HG03103 (cell line): Measurements from ENCODE around the gene TMEM179.

Experiments used
- ATAC-seq: cut with Tn5 transposase; IDR thresholded peaks from one replicate; pipeline ENCODE4 v1.9.1; 2021; ENCODE audit warnings: low read depth; ENCODE audit not compliant: unreplicated experiment

The TMEM179 gene

DNA sequence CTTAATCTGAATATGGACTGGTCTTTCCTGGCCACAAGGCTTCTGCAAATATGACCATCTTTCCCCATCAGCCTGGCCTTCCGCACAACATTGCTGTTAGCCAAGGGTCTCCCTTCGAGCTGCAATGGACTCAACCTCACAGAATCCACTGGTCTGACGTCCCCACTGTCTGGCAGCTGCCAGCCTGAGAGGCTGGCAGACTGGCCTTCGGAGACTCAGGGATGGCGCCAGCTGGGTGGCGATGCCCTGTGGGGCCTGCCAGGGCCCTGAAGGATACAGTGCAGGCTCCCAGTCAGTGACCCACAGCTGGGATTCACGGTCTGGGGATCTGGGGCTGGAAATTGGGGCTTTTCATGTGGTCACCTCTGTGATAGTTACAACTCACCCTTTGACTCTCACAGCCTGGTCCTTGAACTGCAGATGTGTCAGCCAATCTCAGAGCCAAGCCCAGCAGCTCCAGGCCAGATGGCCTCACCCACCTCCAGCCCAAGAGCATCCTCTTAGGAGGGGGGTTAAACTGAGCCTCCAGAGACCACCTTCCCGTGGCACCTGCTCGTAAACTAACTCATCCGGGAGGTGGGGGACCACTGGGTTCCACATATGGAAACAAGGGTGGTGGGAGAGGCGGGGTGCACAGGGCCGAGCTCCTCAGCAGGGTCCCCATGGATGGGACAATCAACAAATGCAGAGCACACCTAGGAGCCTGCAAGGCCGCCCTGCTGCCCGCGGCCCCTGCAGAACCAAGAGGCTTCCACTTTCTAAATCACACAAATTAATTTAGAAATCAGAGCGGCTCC, 46.1 kb downstream of the TMEM179 start:
- ATAC-seq, result no peak

GRCh38 chr14:104557766-104558165, 46.8 kb downstream of the TMEM179 start:
- no peak for ATAC-seq

DNA sequence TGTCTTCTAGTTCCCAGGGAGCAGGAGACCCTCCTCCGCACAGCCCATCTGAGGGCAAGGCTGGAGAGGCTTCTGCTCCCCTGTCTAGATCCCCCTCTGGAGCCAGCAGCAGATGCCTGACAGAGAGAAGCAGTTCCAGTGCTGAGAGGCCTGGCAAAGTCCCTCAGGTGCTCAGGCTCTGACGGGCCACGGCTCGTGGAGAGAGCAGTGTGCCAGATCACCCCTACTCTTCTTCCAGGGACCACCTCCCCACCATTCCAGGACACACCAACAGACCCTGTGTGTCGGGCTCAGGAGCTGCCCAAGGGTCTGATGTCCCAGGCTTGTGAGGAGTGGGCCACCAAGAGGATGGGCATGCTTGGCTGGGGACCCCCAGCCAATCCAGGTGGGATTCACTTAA, 47.5 kb downstream of the TMEM179 start:
- ATAC-seq, result no peak

DNA sequence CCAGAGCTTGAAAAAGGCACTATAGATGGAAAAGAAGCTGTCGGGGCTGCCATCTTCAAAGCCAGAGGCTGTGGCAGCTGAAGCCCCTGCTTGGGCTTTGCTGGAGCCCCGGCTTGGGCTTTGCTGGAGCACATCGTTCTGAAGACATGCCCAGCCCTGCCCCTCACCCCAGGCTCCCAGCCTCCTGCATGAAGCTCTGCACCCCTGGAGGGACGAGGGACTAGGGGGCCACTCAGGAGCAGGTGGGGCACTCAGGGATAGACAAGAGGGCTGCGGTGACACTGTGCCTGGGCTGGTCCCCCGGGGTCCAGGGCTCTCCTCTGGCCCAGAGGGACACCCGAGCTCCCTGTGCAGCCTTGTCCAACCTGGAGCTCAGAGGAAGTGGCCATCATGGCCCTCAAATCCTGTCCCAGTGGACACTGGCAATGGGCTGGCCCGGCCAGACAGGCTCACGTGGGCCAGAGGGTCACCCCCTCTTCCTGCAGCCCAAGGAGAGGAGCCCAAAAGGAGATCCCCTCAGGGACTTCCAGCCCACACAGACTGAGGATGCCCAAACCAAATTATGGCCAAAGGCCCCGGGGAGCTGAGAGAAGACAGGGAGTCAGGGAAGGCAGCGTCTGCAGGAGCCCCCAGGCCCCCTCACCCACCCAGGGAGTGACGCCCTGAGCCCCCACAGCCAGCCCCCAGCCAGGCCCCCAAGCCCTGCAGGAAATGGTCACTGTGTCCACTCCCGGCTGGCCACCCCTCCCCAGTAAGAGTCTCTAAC, 48.1 kb downstream of the TMEM179 start:
- ATAC-seq, result no peak

GRCh38 chr14:104555430-104556255, 48.9 kb downstream of the TMEM179 start:
- no peak for ATAC-seq

GRCh38 chr14:104554608-104555429, 49.8 kb downstream of the TMEM179 start:
- no peak for ATAC-seq

GRCh38 chr14:104554088-104554607, 50.4 kb downstream of the TMEM179 start:
- ATAC-seq, result no peak

GRCh38 chr14:104553166-104554087, 51.1 kb downstream of the TMEM179 start:
- ATAC-seq, result no peak

DNA sequence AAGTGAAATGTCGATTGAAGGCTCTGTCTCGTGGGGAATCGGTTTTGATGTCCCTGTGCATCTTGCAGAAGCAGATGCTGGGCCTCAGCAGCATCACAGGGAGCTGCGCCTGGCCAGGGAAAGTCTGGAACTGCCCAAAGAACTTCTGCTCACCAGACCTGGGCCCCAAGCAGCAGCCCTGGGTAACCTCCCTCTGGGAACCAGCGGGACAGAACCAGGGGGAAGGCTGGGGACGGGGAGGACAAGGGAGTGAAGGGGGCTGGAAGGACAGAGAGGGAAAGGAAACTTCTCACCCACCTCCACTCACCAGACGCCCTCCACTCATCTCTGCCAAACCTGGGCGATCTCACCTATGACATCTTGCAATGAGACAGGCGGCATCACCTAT, 51.8 kb downstream of the TMEM179 start:
- ATAC-seq, result no peak

GRCh38 chr14:104551851-104552737, 52.5 kb downstream of the TMEM179 start:
- no peak for ATAC-seq

GRCh38 chr14:104550861-104551728, 53.5 kb downstream of the TMEM179 start:
- no peak for ATAC-seq

DNA sequence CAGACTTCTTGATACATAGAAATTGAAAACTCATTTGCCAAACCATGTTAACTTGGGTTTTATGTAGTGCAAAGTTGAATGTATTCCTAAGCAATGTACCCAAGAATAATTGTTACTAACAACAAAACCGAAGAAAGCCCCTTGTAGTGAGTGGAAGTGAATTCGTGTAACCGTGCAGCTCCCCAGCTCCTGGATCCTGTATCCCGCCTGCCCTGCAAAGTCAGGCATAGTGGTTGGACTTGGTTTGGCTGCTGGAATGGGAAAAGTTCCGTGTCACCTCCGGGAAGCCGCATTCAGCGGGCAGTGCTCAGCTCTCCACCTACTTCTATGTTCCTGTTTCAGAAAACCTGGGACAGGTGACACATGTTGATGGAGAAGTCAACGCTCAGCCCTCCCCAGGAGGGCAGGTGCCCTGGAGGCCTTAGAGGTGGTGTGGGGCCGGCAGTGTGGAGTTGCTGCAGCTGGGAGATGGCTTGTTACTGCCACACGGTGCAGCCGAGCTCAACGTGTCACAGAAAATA, 54.2 kb downstream of the TMEM179 start:
- ATAC-seq, result no peak

DNA sequence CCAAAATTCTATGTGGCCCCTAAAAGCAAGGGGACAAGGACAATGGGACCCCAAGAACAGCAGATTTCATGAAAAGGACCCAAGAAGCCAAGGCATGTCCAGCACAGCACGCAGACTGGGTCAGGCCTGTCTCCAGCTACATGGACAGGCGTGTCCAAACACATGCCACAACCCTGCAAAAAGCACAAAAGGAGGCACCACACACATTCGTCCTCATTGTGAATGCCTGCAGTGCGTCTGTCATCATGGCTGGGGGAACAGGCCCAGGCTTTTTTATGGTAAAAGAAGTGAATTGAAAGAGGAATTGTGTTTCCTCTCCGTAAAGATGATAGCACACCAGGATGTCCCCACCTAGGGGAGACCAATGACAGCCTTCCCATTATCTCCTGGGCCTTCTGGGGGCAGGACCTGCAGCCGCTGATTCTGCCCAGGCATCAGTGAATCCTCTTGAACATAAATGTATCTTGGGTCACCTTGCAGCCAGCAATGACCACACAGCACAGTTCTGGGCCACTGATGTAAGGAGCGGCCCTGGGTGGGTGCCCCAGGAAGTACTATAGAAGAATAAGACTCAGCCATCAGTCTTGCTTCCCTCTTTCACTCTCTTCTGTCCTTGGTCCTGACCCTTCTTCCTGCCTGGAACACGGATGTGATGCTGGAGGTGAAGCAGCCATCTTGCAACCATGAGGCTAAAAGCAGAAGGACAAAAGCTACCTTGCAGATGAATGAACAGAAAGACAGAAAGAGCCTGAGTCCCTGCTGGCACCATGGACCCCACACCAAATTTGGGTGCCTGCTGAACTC, 54.8 kb downstream of the TMEM179 start:
- ATAC-seq, result no peak

GRCh38 chr14:104548802-104549535, 55.6 kb downstream of the TMEM179 start:
- ATAC-seq, result no peak

DNA sequence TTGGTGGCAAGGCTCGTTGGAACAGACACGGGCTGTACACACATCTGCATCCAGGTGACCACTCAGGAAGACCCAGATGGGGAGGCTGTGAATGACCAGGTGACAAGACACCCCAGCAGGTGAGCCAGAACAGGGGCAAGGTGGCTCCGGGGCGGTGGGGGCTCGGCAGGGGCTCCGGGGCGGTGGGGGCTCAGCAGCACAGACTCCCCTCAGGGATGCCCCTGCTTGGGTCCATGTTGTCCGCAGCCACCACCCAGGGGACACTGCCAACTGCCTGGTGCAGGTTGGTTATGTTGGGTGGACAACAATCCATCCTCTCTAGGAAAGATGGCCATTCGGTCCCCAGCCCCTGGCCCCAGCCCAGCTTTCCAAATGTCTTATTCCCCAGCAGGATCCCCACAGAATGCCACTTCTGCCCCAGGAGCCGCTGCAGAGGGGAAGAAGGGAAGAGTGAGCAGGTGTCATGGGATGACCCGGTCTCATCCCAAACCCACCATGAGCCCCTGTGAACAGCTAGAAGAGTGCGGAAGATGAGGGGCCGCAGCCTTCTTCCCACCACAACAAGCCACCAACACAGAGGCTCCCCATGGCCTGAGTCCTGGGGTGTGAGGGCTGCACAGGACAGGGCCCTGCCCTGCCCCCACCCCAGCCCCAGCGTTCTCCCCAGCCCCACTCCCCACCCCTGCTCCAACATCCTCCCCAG, 56.4 kb downstream of the TMEM179 start:
- ATAC-seq, result no peak
